ENCODE results near the gene C3orf49. TPM values are rescaled to one million over a fixed set of nuclear protein-coding genes. Genes with fewer than 3 reads are reported as not detected.

C3orf49 gene
- total RNA-seq (2022; extraction: Qiagen RNA extraction; ENCODE audit: low read depth), result not detected in 5 replicates

GRCh38 chr3:63819151-63819398 lies at the start of gene C3orf49:
Gene C3orf49 (plus strand): TSS chr3:63819299. CDS start chr3:63819472, 173 bp downstream.

GRCh38 chr3:63863150-63864007 lies 44.3 kb downstream of the C3orf49 start, which contains the start of the genes ATXN7 and THOC7:
Gene ATXN7 (plus strand): TSS chr3:63863867. CDS start chr3:63912599, 48,732 bp downstream.
Gene THOC7 (minus strand): TSS chr3:63863805. CDS start chr3:63863790, 15 bp downstream.

Other genes starting within 250 kb of the C3orf49 start
- gene SNTN, start 166.6 kb upstream of the C3orf49 start, total RNA-seq (2022; extraction: Qiagen RNA extraction; ENCODE audit: low read depth), result not detected in 5 replicates
- gene THOC7, start 44.5 kb downstream of the C3orf49 start, total RNA-seq (2022; extraction: Qiagen RNA extraction; ENCODE audit: low read depth), result 61.0 to 69.9 TPM (median 62.4 TPM) in 5 replicates
- 2.1 to 5.7 TPM (median 3.8 TPM) in 5 replicates for gene ATXN7, start 44.6 kb downstream of the C3orf49 start, total RNA-seq (2022; extraction: Qiagen RNA extraction; ENCODE audit: low read depth)
- gene SCAANT1, start 93.1 kb downstream of the C3orf49 start, total RNA-seq (2022; extraction: Qiagen RNA extraction; ENCODE audit: low read depth), result not detected in 5 replicates
- 74.2 to 85.1 TPM (median 78.8 TPM) in 5 replicates for gene PSMD6, start 204.2 kb downstream of the C3orf49 start, total RNA-seq (2022; extraction: Qiagen RNA extraction; ENCODE audit: low read depth)

All from A549 treated with GW870086 at 1 μM for 4 hours (cell line).